GM18868 (cell line): ENCODE measurements around the gene TMED6.
A peak's percentile ranks its signal among the peaks of the same experiment; 100 is the strongest.
"Not testable (repeated sequence)": the region's sequence is repeated elsewhere in the genome, so short reads cannot be mapped to it uniquely, and the experiment has no call there.

Experiments
- ATAC-seq: cut with Tn5 transposase; IDR thresholded peaks from one replicate; pipeline ENCODE4 v1.9.1; 2021; ENCODE audit warnings: mild to moderate bottlenecking, moderate library complexity; ENCODE audit not compliant: unreplicated experiment

The TMED6 gene

GRCh38 chr16:69363281-69363717 is 11.7 kb upstream of the TMED6 start:
- no peak for ATAC-seq

DNA sequence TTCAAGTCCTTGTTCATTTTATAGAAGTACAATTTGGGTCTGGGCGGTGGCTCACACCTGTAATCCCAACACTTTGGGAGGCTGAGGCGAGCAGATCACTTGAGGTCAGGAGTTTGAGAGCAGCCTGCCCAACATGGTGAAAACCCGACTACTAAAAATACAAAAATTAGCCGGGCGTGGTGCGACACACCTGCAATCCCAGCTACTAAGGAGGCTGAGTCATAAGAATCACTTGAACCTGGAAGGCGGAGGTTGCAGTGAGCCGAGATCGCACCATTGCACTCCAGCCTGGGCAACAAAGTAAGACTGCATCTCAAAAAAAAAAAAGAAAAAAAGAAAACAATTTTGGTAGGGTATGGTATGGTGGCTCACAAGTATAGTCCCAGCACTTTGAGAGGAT is 8.5 kb upstream of the TMED6 start:
- not testable (repeated sequence) for ATAC-seq

- no peak for ATAC-seq
Measured at GRCh38 chr16:69350536-69351133, 951 bp downstream of the TMED6 start.

DNA sequence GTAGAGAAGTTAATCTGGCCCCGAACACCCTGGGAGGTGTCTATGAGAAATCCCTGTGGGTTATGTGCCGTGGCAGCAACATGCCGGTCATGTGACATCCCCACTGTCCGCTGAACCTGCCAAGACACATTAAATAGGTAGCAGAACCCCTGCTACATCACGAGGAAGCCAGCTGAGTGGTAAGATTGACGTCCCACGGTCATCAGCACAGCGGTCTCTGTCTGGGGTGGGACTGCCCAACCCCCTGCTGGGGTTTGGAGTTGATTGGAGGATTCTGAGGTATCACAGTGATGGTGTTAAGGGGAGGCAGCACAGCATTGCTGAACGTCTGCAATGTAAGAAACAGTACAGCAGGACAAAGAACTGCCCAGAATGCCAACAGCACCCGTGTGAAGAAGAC is 2.0 kb downstream of the TMED6 start:
- no peak for ATAC-seq

GRCh38 chr16:69348222-69348621 is 3.4 kb downstream of the TMED6 start:
- ATAC-seq = no peak

DNA sequence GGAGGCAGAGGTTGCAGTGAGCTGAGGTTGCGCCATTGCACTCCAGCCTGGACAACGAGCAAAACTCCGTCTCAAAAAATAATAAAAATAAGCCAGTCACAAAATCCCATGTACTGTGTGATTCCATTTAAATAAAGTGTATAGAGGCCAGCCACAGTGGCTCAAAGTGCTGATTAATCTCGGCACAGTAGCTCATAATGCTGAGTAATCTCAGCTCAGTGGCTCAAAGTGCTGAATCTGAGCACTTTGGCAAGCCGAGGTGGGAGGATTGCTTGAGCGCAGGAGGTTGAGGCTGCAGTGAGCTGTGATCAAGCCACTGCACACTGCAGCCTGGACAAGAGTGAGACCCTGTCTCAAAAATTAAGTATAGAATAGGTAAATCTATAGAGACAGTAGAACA is 4.9 kb downstream of the TMED6 start:
- ATAC-seq = no peak

- no peak for ATAC-seq
Measured at GRCh38 chr16:69345923-69346322, 5.7 kb downstream of the TMED6 start.

- no peak for ATAC-seq
Measured at GRCh38 chr16:69344171-69344570, 7.4 kb downstream of the TMED6 start.

- no peak for ATAC-seq
Measured at GRCh38 chr16:69340095-69340644, 11.4 kb downstream of the TMED6 start.

GRCh38 chr16:69339289-69340094 is 12.1 kb downstream of the TMED6 start, which contains the start of the genes COG8 and NIP7:
TSS of gene COG8 (minus strand) at chr16:69339564. CDS start at chr16:69339552, 12 bp downstream.
TSS of gene NIP7 (plus strand) at chr16:69339772. CDS start at chr16:69339830, 58 bp downstream.
- ATAC-seq = peak; percentile 97

DNA sequence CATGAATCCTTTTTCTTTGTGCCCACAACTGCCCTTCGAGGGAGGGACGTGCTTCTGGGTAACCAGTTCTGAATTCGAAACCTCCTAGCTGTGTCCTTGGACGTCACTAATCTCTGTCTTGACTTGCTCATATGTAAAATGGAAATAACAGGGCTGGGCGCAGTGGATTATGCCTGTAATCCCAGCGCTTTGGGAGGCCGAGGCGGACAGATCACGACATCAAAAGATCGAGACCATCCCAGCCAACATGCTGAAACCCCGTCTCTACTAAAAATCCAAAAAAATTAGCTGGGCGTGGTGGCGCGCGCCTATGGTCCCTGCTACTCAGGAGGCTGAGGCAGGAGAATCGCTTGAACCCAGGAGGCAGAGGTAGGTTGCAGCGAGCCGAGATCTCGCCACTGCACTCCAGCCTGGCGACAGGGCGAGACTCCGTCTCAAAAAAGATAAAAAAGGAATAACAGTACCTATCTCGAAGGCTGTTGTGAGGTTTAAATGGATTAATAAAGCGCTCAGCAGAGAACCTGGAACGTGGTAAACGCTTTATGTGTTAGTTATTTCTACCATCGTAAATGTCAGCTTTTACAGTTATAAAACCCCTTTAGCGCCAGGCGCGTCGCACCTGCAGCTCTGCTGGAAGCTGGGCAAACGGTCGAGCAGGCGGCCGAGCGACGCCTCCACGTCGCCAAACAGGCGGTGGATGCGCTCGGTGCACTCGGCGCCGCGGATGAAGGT is 12.9 kb downstream of the TMED6 start:
- no peak for ATAC-seq

DNA sequence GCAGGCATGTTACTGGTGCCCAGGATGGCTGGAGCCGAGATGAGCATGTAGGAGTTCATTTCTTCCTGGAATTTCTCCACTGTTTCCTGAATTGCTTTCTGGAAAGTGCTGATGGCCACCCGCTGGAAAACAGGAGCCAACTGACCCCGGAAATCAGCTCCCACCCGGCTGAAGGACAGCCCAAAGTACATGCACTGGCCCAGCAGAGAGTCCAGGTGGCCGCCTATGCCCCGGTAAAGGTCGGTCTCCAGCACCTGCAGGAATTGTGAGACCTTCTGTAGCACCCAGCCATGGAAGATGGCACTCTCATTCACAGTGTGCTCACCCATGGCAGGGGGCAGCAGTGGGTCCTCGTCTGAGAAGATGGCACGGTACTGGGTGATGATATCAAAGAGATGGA is 16.9 kb downstream of the TMED6 start:
- ATAC-seq = no peak

DNA sequence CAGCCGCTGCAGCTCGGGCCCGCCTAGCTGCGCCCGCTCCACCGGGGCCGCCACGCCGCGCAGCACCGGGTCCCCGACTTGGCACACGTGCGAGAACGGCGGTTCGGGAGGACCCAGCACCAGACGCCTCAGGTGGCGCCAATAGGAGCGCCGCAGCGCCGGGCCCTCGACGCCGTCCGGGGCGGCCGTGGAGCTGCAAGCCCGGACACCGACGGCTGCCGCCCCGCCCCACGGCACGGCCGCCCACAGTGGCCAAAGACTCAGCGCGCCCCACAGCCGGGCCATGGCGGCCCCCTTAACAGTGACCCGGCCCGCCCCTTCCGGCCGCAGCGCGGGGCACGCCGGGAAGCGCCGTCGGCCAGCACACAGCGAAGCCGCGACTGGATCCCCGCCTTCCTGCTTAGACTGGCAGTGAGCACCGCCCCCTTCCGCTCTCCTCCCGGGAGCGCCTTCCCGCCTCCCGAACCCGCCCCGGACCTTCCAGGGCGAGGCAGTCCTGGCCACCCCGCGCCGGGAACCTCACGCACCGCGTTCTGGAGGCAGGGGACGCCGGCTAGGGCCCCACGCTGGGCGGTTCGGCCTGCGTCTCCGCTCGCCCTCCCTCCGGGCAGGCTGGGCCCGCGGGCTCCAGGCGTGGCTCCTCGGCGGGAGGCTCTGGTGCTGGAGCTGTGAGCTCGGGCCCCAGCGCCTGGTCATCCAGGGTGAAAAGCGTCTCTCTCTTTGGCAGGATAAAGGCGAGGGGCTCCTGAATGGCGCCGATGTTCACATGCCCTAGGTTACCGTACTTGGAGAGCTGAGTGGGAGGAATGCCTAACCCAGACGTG is 21.1 kb downstream of the TMED6 start, which contains the start of gene PDF:
TSS of gene PDF (minus strand) at position 303 of the 824 bp plus-strand sequence. CDS start at position 285, 18 bp downstream.
- peak; percentile 95 for ATAC-seq

DNA sequence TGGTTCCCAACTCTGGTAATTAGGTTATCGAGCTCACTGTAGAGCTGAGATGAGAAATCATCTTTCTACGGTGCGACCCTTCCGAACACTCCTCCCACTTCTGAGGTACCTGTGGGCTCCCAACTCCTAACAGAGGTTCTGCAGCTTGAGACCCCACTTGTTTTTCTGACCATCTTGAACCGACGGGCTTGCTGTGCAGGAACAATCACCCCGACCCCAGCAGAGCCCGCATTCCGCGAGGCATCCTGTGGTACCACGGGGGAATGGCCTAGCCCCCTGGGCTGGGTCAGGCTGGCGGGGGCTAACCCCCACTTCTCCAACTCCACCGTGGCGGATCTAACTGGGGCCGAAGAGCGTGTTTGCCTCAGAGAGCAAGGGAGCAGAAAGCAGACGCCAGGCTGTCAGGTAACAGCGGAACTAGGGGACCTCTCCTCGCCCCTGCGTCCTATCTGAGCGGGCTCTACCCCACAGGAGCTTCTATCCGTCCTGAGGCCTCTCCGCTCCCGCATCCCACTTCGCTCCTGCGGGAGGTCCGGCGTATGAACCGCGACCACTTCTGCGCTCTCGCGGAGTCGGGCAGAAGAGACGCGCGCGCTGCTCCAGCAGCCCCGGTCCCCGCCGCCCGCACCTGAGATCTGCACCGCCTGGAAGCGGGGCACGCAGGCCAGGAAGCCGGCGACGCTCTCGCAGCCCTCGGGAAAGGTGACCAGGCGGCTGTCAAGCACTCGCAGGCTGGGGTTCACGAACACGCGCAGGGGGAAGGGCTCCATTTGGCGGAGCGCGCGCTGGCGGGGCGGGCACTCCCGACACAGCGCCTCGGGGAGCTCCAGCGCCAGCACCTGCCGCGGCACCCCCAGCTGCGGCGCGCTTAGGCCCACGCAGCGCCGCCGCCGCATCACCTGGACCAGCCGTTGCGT is 22.0 kb downstream of the TMED6 start:
- ATAC-seq = peak; percentile 31

GRCh38 chr16:69328854-69329316 is 22.7 kb downstream of the TMED6 start:
- ATAC-seq = no peak

- ATAC-seq = no peak
Measured at GRCh38 chr16:69327585-69328310, 23.8 kb downstream of the TMED6 start.

DNA sequence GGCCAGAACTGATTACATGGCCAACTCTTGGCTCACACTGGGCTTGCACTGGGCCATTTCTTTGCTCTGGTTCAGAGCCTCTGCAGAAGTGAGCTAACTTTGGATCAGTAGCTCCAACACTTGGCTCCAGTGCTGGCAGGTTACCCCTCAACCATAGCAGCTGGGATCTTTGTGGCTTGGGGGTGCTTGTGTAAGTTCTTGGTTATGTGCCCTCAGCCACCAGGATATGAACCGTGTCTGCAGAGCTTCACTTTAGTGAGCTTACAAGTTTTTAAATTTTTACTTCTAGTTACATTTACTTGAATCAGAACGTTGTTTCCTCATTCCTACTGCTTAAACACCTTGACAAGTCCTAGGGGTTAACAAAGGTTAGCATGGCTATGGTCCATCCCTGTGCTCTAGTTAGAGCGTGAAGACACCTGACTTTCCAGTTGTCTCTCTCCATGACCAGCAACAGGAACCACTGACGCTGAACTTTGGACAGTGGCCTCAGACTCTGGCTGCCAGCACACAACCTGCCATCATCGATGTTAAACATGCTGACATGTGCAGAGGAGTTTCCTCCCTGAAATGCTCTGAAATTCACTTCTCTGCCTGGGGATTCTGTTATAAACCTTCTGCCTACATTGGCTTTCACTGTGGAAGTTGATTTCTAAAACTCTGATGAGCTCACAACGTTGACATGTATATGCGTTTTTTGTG is 25.3 kb downstream of the TMED6 start:
- no peak for ATAC-seq

DNA sequence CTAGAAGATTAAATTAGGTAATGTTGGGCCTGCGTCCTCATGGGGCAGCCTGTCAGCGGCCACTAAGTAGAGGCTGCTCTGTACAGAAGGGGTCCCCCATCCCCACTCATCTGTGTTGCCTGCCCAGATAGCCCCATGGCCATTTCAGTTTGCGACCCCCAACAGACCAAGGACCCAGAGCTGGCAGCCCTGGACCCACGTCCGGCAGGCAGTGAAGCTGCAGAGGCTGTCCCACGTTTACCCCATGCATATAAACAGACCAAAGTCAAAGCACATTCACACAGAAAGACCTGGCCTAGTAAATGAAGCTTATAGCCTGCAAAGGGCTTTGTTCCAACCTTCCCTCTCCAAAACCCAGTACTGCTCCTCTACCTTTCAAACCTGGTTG is 25.8 kb downstream of the TMED6 start:
- ATAC-seq = no peak
